HEK293 (cell line): ENCODE results near the gene KRT39.

Experiments
- CTCF ChIA-PET: fragments of 350-600 bp; formaldehyde crosslinking; extraction: SDS; loops from one replicate; lab custom pipeline; 2021; ENCODE audit warnings: antibody characterized with exemption; lab: Yijun Ruan, JAX
- POLR2A ChIA-PET: fragments of 300-600 bp; formaldehyde crosslinking; extraction: SDS; loops from one replicate; lab custom pipeline; 2020; ENCODE audit warnings: antibody characterized with exemption, inconsistent platforms; lab: Yijun Ruan, JAX
- H3K27ac ChIP-seq: fragments of 200-500 bp; sonication (Bioruptor generic); 2 replicates; pipeline ENCODE4 v1.5.1; 2014; ENCODE audit warnings: low read depth, low read length, control low read depth, inconsistent platforms; ENCODE audit errors: extremely low read depth
- H3K36me3 ChIP-seq, 2 experiments: fragments of 200-500 bp in 1 of 2; sonication (Bioruptor generic) in 1 of 2; 1 replicate in 1 of 2; 2 replicates in 1 of 2; pipeline ENCODE4 v1.5.1; 2014 to 2017; ENCODE audit warnings: inconsistent platforms in 2 of 2, low read length in 2 of 2; ENCODE audit not compliant: control insufficient read depth in 2 of 2, insufficient read depth in 1 of 2
- H3K4me1 ChIP-seq: fragments of 200-500 bp; sonication (Bioruptor generic); 2 replicates; pipeline ENCODE4 v1.5.1; 2014; ENCODE audit warnings: mild to moderate bottlenecking, low read length, inconsistent platforms; ENCODE audit not compliant: control insufficient read depth, insufficient read depth
- H3K4me3 ChIP-seq: 2 replicates; pipeline ENCODE4 v1.5.1; 2011; ENCODE audit warnings: low read depth, mild to moderate bottlenecking, control low read depth, low read length, moderate library complexity
- H3K9me3 ChIP-seq: fragments of 200-500 bp; sonication (Bioruptor generic); 2 replicates; pipeline ENCODE4 v1.5.1; 2014; ENCODE audit warnings: low read depth, low read length, inconsistent platforms; ENCODE audit not compliant: control insufficient read depth, insufficient read depth
- IKZF3 ChIP-seq: fragments of 450-650 bp; IDR thresholded peaks from 2 replicates; pipeline ENCODE4 v1.5.0; 2018; ENCODE audit warnings: missing biosample characterization, mild to moderate bottlenecking, missing genetic modification characterization, moderate library complexity
- KLF7 ChIP-seq: fragments of 450-650 bp; formaldehyde crosslinking; IDR thresholded peaks from 2 replicates; pipeline ENCODE4 v1.5.1; 2016; ENCODE audit warnings: missing biosample characterization, missing genetic modification characterization, borderline replicate concordance
- MYNN ChIP-seq: fragments of 450-650 bp; formaldehyde crosslinking; IDR thresholded peaks from 2 replicates; pipeline ENCODE4 v1.5.1; 2016; ENCODE audit warnings: missing biosample characterization, missing genetic modification characterization, borderline replicate concordance
- OSR2 ChIP-seq: fragments of 450-650 bp; formaldehyde crosslinking; IDR thresholded peaks from 2 replicates; pipeline ENCODE4 v1.5.1; 2016; ENCODE audit warnings: missing biosample characterization, missing genetic modification characterization
- PRDM2 ChIP-seq: fragments of 450-650 bp; formaldehyde crosslinking; IDR thresholded peaks from 2 replicates; pipeline ENCODE4 v1.5.1; 2016; ENCODE audit warnings: missing biosample characterization, missing genetic modification characterization, borderline replicate concordance
- TSHZ1 ChIP-seq: fragments of 450-650 bp; formaldehyde crosslinking; IDR thresholded peaks from 2 replicates; pipeline ENCODE4 v1.5.1; 2016; ENCODE audit warnings: missing biosample characterization, missing genetic modification characterization, borderline replicate concordance
- ZBTB48 ChIP-seq: fragments of 450-650 bp; formaldehyde crosslinking; IDR thresholded peaks from 2 replicates; pipeline ENCODE4 v1.5.1; 2016; ENCODE audit warnings: missing biosample characterization, missing genetic modification characterization
- ZNF10 ChIP-seq: fragments of 450-650 bp; formaldehyde crosslinking; IDR thresholded peaks from 2 replicates; pipeline ENCODE4 v1.5.1; 2017; ENCODE audit warnings: missing biosample characterization, missing genetic modification characterization
- ZNF146 ChIP-seq: fragments of 450-650 bp; formaldehyde crosslinking; IDR thresholded peaks from 2 replicates; pipeline ENCODE4 v1.5.1; 2016; ENCODE audit warnings: missing biosample characterization, missing genetic modification characterization
- ZNF292 ChIP-seq: fragments of 450-650 bp; formaldehyde crosslinking; IDR thresholded peaks from 2 replicates; pipeline ENCODE4 v1.5.1; 2016; ENCODE audit warnings: low read depth, missing biosample characterization, missing genetic modification characterization, borderline replicate concordance
- ZNF366 ChIP-seq: fragments of 450-650 bp; formaldehyde crosslinking; conservative IDR thresholded peaks from 2 replicates; pipeline ENCODE4 v1.5.1; 2016; ENCODE audit warnings: missing biosample characterization, missing genetic modification characterization
- ZNF449 ChIP-seq: fragments of 450-650 bp; formaldehyde crosslinking; IDR thresholded peaks from 2 replicates; pipeline ENCODE4 v1.5.1; 2017; ENCODE audit warnings: missing biosample characterization, mild to moderate bottlenecking, missing genetic modification characterization, moderate library complexity
- ZNF518A ChIP-seq: fragments of 450-650 bp; formaldehyde crosslinking; conservative IDR thresholded peaks from 2 replicates; pipeline ENCODE4 v1.5.1; 2016; ENCODE audit warnings: low read depth, missing biosample characterization, missing genetic modification characterization
- ZNF654 ChIP-seq: fragments of 450-650 bp; formaldehyde crosslinking; IDR thresholded peaks from 2 replicates; pipeline ENCODE4 v1.5.1; 2016; ENCODE audit warnings: low read depth, missing biosample characterization, missing genetic modification characterization
- ZNF664 ChIP-seq: fragments of 450-650 bp; formaldehyde crosslinking; IDR thresholded peaks from 2 replicates; pipeline ENCODE4 v1.5.1; 2016; ENCODE audit warnings: missing biosample characterization, missing genetic modification characterization
- ZNF747 ChIP-seq: fragments of 450-650 bp; formaldehyde crosslinking; IDR thresholded peaks from 2 replicates; pipeline ENCODE4 v1.5.1; 2016; ENCODE audit warnings: missing biosample characterization, missing genetic modification characterization
- ZNF76 ChIP-seq: fragments of 450-650 bp; formaldehyde crosslinking; IDR thresholded peaks from 2 replicates; pipeline ENCODE4; 2016; ENCODE audit warnings: low read depth, missing biosample characterization, missing genetic modification characterization, borderline replicate concordance
- ZNF843 ChIP-seq: fragments of 450-650 bp; formaldehyde crosslinking; IDR thresholded peaks from 2 replicates; pipeline ENCODE4 v1.5.1; 2016; ENCODE audit warnings: missing biosample characterization, missing genetic modification characterization
- ZSCAN5A ChIP-seq: fragments of 450-650 bp; formaldehyde crosslinking; IDR thresholded peaks from 2 replicates; pipeline ENCODE4 v1.5.1; 2016; ENCODE audit warnings: missing biosample characterization, missing genetic modification characterization
- ZXDB ChIP-seq: fragments of 450-650 bp; formaldehyde crosslinking; IDR thresholded peaks from 2 replicates; pipeline ENCODE4 v1.5.1; 2016; ENCODE audit warnings: missing biosample characterization, missing genetic modification characterization

Gene KRT39

GRCh38 chr17:40997361-40997760 is 30.6 kb upstream of the KRT39 start (continued):
- TF ChIP-seq TSHZ1 (no peak), ZNF843 (tag by site-specific recombination) (no peak), ZNF146 (tag by site-specific recombination) (no peak), OSR2 (no peak), ZNF366 (tag by site-specific recombination) (no peak), KLF7 (tag by site-specific recombination) (no peak), ZSCAN5A (tag by site-specific recombination) (no peak), MYNN (tag by site-specific recombination) (no peak), ZNF76 (no peak), ZNF518A (tag by site-specific recombination) (no peak)

- POLR2A ChIA-PET: no interaction called here
- no peak for TF ChIP-seq ZXDB (tag by site-specific recombination)
- no peak for TF ChIP-seq ZBTB48 (tag by site-specific recombination)
- TF ChIP-seq ZNF747 (tag by site-specific recombination): no peak
- no peak for TF ChIP-seq ZNF664
- TF ChIP-seq IKZF3 (tag by site-specific recombination): no peak
- TF ChIP-seq ZNF292 (tag by site-specific recombination): no peak
- TF ChIP-seq ZNF449 (tag by site-specific recombination): no peak
- no peak for TF ChIP-seq ZNF654 (tag by site-specific recombination)
- no peak for TF ChIP-seq PRDM2 (tag by site-specific recombination)
- no peak for TF ChIP-seq ZNF10
Observed at GRCh38 chr17:40996829-40997228, 30.1 kb upstream of the KRT39 start.

More at GRCh38 chr17:40996829-40997228, 30.1 kb upstream of the KRT39 start:
- no peaks in the 10 kb centered on the region for H3K36me3 ChIP-seq
- H3K4me1 ChIP-seq: no peaks in the 10 kb centered on the region
- H3K27ac ChIP-seq: no peak overlapping the region
- H3K4me3 ChIP-seq: no peak overlapping the region
- no peaks in the 10 kb centered on the region for H3K9me3 ChIP-seq
- CTCF ChIA-PET: interaction anchor here (0.7 to 1.0 kb wide), 2 partner anchors 17 to 667 kb away, joined by 3 read pairs; no protein-coding TSS in a partner anchor
